HFF-Myc (cell line): ENCODE results near the gene PRDM11.
"Not testable (repeated sequence)": the region's sequence is repeated elsewhere in the genome, so short reads cannot be mapped to it uniquely, and the experiment has no call there.

Experiments used
- DNase-seq: peaks from one replicate; pipeline ENCODE4 v3.0.0-alpha.2; 2011; ENCODE audit warnings: low read depth; ENCODE audit errors: extremely low read depth
- H3K4me3 ChIP-seq: replicated peaks from 2 replicates; pipeline ENCODE4 v1.5.1; 2011; ENCODE audit warnings: low read depth, mild to moderate bottlenecking, control low read depth, low read length
- TF ChIP-seq, protein P1 (sequence below): IDR thresholded peaks from 2 replicates; pipeline ENCODE4 v1.5.1; 2012; ENCODE audit warnings: mild to moderate bottlenecking, low read depth, low read length, control low read depth; ENCODE audit errors: missing control alignments

The PRDM11 gene

GRCh38 chr11:45239733-45240132 lies 93.3 kb downstream of the PRDM11 start:
- H3K4me3 ChIP-seq, result no peak overlapping the region
- DNase-seq, result no peak
- TF ChIP-seq, protein P1, sequence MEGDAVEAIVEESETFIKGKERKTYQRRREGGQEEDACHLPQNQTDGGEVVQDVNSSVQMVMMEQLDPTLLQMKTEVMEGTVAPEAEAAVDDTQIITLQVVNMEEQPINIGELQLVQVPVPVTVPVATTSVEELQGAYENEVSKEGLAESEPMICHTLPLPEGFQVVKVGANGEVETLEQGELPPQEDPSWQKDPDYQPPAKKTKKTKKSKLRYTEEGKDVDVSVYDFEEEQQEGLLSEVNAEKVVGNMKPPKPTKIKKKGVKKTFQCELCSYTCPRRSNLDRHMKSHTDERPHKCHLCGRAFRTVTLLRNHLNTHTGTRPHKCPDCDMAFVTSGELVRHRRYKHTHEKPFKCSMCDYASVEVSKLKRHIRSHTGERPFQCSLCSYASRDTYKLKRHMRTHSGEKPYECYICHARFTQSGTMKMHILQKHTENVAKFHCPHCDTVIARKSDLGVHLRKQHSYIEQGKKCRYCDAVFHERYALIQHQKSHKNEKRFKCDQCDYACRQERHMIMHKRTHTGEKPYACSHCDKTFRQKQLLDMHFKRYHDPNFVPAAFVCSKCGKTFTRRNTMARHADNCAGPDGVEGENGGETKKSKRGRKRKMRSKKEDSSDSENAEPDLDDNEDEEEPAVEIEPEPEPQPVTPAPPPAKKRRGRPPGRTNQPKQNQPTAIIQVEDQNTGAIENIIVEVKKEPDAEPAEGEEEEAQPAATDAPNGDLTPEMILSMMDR, result no peak

- TF ChIP-seq, protein P1, result no peak
- H3K4me3 ChIP-seq, result no peak overlapping the region
- DNase-seq, result no peak
These were observed 97.5 kb downstream of the PRDM11 start for GRCh38 chr11:45243967-45244366.

GRCh38 chr11:45245218-45246045 lies 99.0 kb downstream of the PRDM11 start:
- DNase-seq, result no peak
- TF ChIP-seq, protein P1, result no peak
- no peak overlapping the region for H3K4me3 ChIP-seq

GRCh38 chr11:45246241-45246640 lies 99.8 kb downstream of the PRDM11 start:
- DNase-seq, result no peak
- no peak overlapping the region for H3K4me3 ChIP-seq
- TF ChIP-seq, protein P1, result no peak

- no peak for DNase-seq
- TF ChIP-seq, protein P1, result no peak
- no peak overlapping the region for H3K4me3 ChIP-seq
These were observed 101.0 kb downstream of the PRDM11 start for GRCh38 chr11:45247433-45247832.

GRCh38 chr11:45248501-45249011 lies 102.1 kb downstream of the PRDM11 start:
- TF ChIP-seq, protein P1, result no peak
- no peak overlapping the region for H3K4me3 ChIP-seq
- DNase-seq, result no peak

GRCh38 chr11:45249372-45249771 lies 102.9 kb downstream of the PRDM11 start:
- DNase-seq, H3K4me3 ChIP-seq: not testable (repeated sequence)
